NCI-H2029 treated with DMSO at 0.1 percent for 48 hours (cell line): ENCODE results near the gene IFITM2.

Experiments used
- DNase-seq: peaks from one replicate; lab custom pipeline; 2025; lab: John Stamatoyannopoulos, UW

IFITM2 gene

DNA sequence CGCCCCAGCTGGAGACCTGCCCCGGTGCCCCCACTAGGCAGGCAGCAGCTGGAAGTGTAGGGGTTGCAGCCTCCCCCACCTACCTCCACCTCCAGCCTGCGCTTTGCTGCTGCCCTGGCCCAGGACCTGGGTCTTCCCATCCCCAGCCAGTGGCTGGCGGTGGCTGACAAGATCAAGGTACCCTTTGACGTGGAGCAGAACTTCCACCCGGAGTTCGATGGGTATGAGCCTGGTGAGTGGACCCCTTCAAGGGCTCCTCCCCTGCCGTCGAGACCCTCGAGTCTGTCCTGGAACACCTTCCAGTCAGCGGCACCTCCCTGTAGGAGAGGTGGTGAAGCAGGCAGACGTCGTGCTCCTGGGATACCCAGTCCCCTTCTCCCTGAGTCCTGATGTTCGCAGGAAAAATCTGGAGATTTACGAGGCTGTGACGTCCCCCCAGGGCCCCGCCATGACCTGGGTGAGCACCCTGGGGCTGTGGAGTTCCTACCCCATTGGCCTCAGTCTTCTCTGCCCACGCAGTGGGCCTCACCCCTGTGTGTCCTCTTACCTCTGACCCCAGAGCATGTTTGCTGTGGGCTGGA is 14.3 kb upstream of the IFITM2 start:
- DNase-seq, result no peak

DNA sequence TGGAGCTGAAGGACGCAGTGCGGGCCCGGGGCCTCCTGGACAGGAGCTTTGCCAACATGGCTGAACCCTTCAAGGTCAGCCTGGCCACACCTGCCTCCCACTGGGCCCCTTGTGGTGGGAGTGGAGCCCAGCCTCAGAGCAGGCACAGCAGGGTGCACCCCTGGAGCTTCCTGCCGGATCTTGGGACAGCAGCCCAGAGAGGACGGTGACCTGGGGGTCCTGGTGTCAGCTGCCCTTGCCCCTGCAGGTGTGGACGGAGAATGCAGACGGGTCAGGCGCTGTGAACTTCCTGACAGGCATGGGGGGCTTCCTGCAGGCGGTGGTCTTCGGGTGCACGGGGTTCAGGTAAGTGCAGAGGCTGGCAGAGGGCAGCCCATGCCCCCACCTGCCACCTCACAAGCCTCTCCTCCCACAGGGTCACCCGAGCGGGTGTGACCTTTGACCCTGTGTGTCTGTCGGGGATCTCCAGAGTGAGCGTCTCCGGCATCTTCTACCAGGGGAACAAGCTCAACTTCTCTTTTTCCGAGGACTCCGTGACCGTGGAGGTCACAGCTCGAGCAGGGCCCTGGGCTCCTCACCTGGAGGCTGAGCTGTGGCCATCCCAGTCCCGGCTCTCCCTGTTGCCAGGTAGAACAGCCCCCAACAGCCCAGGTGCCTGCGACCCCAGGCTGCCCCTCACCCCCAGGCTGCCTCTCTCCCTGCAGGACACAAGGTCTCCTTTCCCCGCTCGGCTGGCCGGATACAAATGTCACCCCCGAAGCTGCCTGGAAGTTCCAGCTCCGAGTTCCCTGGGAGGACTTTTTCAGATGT is 13.6 kb upstream of the IFITM2 start:
- DNase-seq, result no peak

DNA sequence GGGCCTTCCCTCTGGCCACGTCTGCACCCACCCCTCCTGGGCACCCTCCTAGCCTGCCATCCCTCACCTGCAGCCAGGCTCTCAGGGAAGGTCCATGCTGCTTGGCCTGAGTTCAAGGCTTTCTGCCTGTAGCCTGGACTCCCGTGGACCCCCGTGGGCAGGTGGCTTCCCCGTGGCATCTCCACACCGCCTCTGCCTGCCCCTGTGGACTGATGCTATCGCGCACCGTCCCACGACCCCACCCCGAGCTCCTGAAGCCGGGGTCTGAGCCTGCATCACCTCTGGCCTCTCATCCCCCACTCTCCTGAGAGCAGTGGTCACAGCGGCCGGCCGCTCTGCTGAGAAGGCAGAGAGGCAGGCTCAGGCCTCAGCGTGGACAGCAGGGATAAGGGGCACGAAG is 12.8 kb upstream of the IFITM2 start:
- no peak for DNase-seq

DNA sequence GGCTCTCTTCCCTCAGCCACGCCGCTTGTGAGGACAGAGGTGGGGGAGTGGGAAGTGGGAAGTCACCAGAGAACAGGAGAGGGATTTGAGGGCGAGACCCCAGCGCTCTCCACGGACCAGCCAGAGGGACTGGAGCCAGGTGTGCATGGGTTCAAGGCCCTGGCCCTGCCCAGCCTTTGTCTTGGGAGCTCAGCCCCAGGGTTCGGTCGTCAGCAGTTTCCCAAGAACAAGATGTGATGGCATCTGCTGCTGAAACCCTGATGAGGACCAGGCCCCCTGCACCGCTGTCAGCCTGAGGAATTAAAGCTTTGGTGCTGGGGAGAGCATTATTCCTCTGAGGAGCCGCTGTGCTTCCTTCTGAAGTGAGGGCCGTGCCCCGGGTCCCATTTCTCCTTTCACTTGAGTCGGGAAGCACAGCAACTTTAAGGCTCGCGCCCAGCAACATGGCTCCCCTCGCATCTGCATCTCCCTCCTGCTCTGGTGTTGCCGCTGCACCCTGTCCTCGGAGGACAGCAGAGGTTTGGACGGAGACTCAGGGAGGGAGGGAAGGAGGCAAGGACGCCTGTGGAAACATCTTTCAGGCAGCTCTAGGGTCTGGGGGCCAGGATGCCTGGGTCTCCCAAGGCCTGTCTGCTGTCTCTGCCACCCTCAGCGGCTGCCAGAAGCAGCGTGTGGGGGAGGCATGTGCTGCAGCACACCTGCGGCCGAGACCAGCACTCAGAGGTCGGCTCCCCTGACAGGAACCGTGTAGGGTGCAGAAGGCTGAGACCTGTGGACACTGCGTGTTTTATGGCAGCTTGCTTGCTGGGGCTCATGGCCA is 12.1 kb upstream of the IFITM2 start:
- no peak for DNase-seq

DNA sequence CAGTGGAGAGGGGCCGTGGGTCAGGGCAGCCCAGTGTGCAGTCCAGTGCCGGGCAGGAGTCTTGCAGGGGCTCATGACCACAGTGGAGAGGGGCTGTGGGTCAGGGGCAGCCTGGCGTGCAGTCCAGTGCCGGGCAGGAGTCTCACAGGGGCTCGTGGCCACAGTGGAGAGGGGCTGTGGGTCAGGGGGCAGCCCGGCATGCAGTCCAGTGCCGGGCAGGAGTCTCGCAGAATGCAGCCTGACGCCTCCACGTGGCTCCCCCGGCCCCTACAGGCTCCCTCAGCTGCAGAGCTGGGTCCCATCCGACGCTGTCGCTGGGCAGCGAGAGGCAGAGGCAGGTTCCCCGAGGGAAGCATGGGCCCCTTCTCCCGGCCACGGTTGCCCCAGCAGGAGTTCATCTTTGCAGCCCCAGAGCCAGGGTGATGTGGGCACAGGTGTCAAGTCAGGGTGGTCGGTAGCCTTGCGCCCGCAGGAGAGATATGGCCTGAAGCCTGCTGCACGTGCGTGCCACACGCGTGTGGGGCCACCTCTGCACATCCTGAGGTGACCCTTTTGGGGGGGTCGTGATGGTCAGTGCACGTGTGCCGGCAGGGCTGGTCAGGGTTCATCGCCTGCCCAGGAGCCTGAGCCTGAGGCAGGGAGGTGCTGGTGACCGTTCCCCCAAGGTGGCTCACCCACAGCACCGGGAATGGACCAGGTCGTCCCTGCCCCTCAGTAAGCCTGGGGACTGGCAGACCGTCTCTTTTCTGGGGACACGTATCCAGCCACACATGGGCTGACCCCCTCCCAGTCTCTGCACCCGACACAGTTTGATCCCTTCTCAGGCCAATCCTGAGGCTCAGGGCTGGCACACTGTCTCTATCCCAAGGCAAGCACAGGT is 11.2 kb upstream of the IFITM2 start:
- DNase-seq, result no peak

DNA sequence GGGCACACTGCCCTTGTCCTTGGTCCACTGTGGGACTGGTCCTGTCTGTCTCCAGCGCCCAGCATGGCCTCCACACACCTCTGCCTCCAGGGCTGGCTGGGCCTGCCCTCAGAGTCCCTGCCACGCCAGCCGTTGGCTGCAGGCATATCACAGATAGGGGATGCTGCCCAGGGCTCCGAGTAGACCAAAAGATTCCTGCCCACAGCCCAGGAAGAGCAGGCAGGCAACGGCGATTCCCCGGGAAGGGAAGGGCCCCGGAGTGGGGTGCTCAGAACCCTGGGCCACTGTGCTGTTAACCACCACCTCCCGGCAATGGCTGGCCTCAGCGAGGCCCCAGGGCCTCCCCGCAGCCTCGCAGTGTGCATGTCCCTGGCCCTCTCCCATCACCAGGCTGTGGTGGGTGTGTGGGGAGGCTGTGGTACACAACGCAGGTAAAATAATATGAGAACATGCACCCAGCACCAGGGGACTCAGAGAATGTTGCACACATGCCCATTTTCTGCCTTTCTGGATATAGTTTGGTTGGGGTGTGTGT is 10.5 kb upstream of the IFITM2 start:
- DNase-seq, result no peak

DNA sequence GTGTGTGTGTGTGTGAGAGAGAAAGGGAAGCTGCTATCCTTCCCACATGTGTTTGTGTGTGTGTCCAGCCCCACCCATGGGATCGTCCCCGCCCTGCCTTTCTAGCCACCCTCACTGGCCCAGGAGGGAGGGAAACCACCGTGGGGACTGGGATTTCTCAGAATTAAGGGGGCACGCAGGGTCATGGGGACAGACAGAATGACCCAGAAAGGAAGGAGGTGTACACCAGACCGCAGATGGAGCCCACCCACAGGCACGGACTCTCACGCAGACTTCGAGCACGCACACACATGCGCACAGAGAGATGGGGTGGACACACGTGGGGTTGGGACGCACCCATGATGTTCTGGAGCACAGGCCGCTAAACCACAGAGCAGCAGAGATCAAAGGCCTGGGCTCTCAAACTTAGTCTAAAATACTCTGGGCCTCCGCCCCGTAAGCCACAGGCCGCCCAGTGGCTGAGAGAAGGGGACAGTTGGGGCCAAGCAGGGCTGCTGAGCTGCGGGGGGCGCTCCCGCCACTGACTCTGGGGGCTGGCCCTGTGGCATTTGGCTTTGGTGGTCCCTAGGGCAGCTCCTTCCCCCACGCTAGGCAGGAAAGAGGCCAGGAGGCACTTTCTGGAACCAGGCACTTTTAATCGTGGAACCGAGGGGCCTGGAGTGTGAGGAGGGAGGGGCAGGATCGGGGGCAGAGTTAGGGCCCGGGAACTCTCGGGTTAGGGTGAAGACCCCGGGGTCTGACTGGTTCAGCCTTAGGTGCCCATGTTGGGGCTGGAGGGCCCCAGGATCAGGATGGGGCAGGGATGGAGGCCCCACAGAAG is 9.8 kb upstream of the IFITM2 start:
- DNase-seq, result no peak

DNA sequence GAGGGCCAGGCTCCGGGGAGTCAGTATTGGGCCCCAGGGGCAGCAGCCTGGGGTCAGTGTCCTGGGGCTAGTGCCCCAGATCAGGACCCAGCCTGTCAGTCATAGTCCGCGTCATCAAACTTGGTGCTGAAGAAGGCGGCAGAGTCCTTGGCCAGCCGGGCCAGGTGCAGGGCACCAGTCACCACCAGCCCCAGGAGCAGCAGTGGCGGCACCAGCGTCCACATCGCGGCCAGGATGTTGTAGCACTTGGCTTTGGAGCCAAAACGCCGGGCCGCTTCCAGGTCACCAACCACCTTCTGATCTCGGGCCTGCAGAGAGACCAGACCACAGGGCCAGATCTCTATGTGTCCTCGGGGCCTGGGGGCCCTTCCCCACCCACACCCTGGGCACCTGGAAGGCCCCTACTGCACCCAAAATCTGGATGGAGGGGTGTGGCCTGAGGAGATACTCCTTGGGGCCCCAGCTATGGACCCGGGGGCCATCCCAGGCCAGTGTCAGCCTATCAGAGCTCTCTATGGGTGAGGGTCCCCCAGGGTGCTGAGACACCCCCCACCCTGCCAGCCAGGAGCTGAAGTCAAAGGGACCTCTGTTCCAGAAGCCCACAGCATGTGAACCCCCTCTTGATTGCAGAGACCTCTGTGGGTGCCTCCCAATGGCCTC is 9.1 kb upstream of the IFITM2 start:
- DNase-seq, result no peak

DNA sequence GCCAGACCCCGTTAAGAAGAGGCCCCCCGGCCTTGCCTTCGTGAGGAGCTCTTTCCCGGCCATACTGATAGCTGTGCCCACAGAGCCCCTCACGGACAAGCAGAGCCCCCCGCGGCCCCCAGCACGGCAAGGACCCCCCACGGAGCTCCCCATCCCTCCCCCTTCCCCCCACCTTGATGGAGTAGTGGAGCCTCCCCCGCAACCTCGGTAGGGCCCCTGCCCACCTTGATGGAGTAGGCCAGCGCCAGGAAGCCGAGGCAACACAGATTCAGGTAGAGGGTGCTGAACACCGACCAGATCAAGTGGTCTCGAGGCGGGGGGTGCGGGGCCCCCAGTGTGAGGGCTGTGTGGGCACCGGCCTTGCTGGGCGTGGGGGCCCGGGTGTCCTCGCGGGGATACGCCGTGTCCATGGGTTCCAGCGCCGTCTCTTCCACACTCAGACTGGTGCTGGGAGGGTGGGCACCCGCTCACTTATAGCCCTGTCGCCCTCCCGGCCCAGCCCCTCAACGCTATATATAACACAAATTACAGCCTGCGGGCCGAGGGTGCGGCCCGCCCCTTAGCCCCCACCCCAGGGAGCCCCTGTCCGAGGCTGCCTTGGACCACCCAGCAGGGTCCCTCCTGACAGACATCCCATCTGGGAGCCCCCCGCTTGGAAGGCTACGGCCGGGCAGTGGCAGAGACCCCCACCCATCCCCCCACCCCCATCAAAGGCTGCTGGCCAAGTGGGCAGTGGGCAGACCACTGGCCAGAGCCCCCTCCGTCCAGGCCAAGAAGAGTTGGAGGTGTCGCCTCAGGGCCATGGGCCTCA is 8.3 kb upstream of the IFITM2 start, which contains the start of gene IFITM5:
IFITM5 (minus strand) TSS at position 446 of the 811 bp plus-strand sequence; CDS start at position 410, 36 bp downstream.
- no peak for DNase-seq

DNA sequence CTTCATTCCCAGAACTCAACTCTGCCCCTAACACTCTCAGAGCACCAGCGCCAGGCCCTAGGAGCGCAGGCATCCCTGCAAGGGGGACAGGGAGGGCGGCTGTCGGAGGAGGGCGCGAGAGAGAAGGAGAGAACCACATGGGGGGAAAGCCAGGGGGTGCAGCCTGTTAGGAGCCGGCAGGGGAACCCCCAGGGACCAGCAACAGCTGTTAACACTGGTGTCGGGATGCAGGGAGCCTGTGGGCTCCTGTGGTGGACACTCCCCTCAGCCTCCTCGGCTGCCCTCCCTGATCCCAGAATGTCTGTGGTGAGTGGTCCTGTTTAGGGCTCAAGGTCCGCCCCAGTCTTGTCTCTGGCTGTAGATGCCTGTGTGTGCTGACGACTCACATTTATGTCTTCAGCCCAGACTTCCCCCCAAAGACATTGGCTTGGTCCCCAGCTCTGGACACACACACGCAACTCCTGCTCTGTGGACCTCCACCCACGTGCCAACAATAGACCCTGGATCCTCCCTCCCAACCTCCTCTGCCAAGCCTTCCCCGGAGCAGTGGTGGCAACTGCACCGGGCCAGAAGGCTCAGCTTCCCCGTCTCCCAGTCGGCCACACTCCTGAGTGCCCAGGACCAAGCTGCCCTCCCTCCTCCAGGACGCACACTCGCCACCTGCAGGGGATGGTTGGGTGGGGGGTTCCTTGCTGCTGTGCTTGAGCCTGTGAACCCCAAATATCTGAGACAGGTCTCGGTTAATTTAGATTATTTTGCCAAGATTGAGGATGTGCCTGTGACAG is 7.5 kb upstream of the IFITM2 start:
- DNase-seq, result no peak

DNA sequence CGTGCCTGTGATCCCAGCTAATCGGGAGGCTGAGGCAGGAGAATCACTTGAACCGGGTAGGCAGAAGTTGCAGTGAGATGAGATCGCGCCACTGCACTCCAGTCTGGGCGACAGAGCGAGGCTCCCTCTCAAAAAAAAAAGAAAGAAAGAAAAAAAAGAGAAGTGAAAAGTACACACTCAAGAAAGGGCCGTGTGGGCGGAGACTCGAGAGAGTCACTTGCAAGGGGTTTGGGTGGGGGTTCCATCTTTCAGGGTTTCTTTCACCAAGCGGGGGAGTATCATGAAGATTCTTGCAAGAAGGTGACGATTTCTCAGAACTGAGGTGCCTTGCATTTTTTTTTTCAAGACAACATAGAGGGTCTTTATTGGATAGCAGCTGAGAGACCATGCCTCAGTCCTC is 4.3 kb upstream of the IFITM2 start:
- DNase-seq, result no peak

DNA sequence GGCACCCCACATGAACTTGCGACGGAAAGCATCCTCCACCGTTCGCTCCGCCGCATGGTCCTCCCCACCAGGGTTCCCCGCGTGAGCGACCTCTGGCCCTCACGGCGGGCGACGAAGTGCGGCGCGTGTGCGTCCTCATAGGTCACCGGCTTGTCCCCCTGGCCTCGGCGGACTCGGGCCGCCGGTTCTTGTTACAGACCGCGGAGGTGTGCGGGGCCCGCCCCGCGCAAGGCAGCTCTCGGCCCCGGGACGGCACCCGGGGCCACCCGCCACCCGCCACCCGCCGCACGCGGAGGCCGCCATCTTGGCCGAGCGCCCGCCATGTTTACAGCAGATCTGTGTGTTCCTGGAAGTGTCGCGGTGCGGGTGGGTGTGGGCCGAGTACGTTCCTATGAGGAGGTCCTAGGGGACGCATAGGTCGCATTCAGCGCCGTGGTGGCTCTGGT is 3.5 kb upstream of the IFITM2 start:
- DNase-seq, result no peak

DNA sequence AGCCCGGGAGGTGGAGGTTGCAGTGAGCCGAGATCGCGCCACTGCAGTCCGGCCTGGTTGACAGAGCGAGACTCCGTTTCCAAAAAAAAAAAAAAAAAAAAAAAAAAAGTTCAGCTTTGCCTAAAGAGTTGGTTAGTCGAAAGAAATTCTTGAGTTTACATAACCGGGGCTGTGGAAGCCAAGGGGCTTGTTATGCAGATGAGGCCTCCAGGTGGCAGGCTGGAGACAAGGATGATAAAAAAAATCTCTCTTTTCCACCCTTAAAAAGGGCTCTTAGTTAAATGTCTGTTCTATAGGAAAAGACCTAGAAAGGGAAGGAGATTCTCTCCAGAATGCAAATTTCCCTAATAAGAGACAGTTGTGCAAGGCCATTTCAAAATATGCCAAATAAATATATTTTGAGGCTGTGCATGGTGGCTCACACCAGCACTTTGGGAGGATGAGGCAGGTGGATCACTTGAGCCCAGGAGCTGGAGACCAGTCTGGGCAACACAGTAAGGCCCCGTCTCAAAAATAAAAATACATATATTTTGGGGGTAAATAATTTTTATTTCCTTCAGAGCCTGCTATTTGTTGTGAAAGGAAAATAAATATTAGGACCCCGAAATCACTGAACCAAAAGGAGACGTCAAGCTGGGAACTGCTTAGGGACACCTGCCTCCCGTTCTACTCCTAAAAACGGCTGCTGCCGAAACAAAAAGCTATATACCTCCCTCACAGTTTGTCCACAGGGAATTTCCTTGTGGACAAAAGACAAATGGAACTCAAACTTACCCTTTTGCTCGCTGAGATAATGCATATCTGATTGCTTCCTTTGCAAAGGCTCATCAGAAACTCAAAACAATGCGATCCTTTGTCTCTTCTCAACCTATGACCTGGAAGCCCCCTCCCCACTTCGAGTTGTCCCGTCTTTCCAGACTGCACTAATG is 2.4 kb upstream of the IFITM2 start:
- DNase-seq, result no peak

DNA sequence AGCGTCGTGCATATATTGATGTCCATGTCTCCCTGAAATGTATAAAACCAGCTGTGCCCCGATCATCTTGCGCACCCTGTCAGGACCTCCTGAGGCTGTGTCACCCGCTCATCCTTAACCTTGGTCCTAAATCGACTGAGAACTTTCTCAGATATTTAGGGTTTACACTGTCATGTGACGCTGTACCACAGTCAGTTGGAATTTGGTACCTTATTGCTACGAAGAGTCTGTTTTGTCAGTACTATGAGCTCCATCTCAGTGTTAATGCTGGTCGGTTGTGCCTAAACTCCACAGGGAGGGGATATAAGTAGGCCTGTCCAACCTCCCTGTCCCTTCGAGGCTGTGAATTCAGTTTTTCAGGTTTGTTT is 1.8 kb upstream of the IFITM2 start:
- no peak for DNase-seq

DNA sequence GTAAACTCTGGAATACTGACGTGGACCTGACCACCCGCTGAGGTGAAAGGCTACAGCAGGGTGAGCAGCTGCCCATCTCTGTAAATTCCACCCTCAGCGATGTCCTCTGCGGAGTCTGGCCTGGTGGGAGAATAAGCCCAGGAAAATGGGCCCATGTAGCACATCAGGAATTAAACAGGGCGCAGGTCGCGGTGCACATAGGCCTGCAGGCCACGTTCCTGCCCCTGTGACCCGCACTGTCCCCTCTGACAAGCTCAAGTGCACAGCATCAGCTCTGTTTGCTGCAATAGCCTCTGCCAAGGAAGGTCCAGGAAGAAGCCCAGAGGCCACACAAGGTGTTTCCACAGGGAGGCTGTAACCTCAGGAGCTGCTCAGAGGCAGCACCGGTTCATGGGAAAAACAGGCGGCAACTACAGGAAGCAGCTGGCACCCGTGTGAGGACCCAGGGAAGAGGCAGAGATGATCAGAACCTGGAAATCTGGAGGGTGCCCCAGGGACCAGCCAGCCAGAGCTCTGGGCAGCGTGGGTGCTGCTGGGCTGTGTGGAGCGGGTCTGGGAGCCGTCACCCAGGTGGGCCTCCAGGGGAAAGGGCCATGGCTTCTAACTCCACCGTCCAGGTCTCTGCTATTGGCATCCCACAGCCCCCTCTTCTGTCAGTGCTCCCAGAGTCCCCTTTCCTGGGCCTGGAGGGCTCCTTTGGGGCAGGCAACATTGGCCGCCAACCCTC is 808 bp upstream of the IFITM2 start:
- no peak for DNase-seq
